Measurements from ENCODE around the gene MED12.

The MED12 gene

GRCh38 chrX:71098951-71099506 is 19.4 kb upstream of the MED12 start:
- Histone ChIP-seq H3F3A (ENCODE audit: insufficient read depth) (no peaks in the 10 kb centered on the region), H3K4me3 (ENCODE audit: insufficient read depth, low read length, poor library complexity, severe bottlenecking) (no peak overlapping the region), H3K4me2 (ENCODE audit: low read depth, low read length, poor library complexity, severe bottlenecking) (no peak overlapping the region), H4K20me1 (ENCODE audit: low read depth, low read length) (no peaks in the 10 kb centered on the region), H3K36me3 (ENCODE audit: low read length) (no peaks in the 10 kb centered on the region), H3K9me3 (ENCODE audit: insufficient read depth, low read length) (no peaks in the 10 kb centered on the region), H3K9ac (ENCODE audit: low read length) (no peak overlapping the region), H3K27me3 (ENCODE audit: low read length) (no peaks in the 10 kb centered on the region), H3K9me2 (replicated peaks; ENCODE audit: insufficient read depth, low read length) (no peaks in the 10 kb centered on the region), H2AFZ (ENCODE audit: low read depth, low read length, severe bottlenecking) (no peak overlapping the region), H3K79me2 (ENCODE audit: insufficient read depth, low read length) (no peaks in the 10 kb centered on the region), H3K27ac (ENCODE audit: low read depth, low read length) (no peak overlapping the region)
- TF ChIP-seq EZH2phosphoT487 (conservative IDR thresholded peaks at IDR 0.05; ENCODE audit: low read length) (no peak), CTCF (IDR thresholded peaks at IDR 0.05; ENCODE audit: insufficient read depth, low read length, poor library complexity, severe bottlenecking) (no peak)

GRCh38 chrX:71099736-71100135 is 18.7 kb upstream of the MED12 start:
- Histone ChIP-seq H3K4me2 (ENCODE audit: low read depth, low read length, poor library complexity, severe bottlenecking) (no peak overlapping the region), H3F3A (ENCODE audit: insufficient read depth) (no peaks in the 10 kb centered on the region), H3K79me2 (ENCODE audit: insufficient read depth, low read length) (no peaks in the 10 kb centered on the region), H3K9me2 (replicated peaks; ENCODE audit: insufficient read depth, low read length) (no peaks in the 10 kb centered on the region), H3K4me3 (ENCODE audit: insufficient read depth, low read length, poor library complexity, severe bottlenecking) (no peak overlapping the region), H4K20me1 (ENCODE audit: low read depth, low read length) (no peaks in the 10 kb centered on the region), H3K27me3 (ENCODE audit: low read length) (no peaks in the 10 kb centered on the region), H3K9ac (ENCODE audit: low read length) (no peak overlapping the region), H3K27ac (ENCODE audit: low read depth, low read length) (no peak overlapping the region), H2AFZ (ENCODE audit: low read depth, low read length, severe bottlenecking) (no peak overlapping the region), H3K9me3 (ENCODE audit: insufficient read depth, low read length) (no peaks in the 10 kb centered on the region), H3K36me3 (ENCODE audit: low read length) (no peaks in the 10 kb centered on the region)
- no peak for TF ChIP-seq EZH2phosphoT487 (conservative IDR thresholded peaks at IDR 0.05; ENCODE audit: low read length)
- no peak for TF ChIP-seq CTCF (IDR thresholded peaks at IDR 0.05; ENCODE audit: insufficient read depth, low read length, poor library complexity, severe bottlenecking)

- Histone ChIP-seq H3K27ac (ENCODE audit: low read depth, low read length) (no peak overlapping the region), H3K4me3 (ENCODE audit: insufficient read depth, low read length, poor library complexity, severe bottlenecking) (no peak overlapping the region), H4K20me1 (ENCODE audit: low read depth, low read length) (no peaks in the 10 kb centered on the region), H3K36me3 (ENCODE audit: low read length) (no peaks in the 10 kb centered on the region), H3K9me3 (ENCODE audit: insufficient read depth, low read length) (no peaks in the 10 kb centered on the region), H3K4me2 (ENCODE audit: low read depth, low read length, poor library complexity, severe bottlenecking) (no peak overlapping the region), H3F3A (ENCODE audit: insufficient read depth) (no peaks in the 10 kb centered on the region), H3K79me2 (ENCODE audit: insufficient read depth, low read length) (no peaks in the 10 kb centered on the region), H2AFZ (ENCODE audit: low read depth, low read length, severe bottlenecking) (no peak overlapping the region), H3K9me2 (replicated peaks; ENCODE audit: insufficient read depth, low read length) (no peaks in the 10 kb centered on the region), H3K27me3 (ENCODE audit: low read length) (no peaks in the 10 kb centered on the region), H3K9ac (ENCODE audit: low read length) (no peak overlapping the region)
- TF ChIP-seq CTCF (IDR thresholded peaks at IDR 0.05; ENCODE audit: insufficient read depth, low read length, poor library complexity, severe bottlenecking): no peak
- TF ChIP-seq EZH2phosphoT487 (conservative IDR thresholded peaks at IDR 0.05; ENCODE audit: low read length): no peak
Measured at GRCh38 chrX:71100581-71101505, 17.6 kb upstream of the MED12 start.

All from SU-DHL-6 (cell line).